Thymus (tissue), 11 donors: ENCODE data around the gene AAR2. TPM values are rescaled to one million over a fixed set of nuclear protein-coding genes. Genes with fewer than 3 reads are reported as not detected.

ENCODE experiments used
- DNase-seq, 9 donors: peaks; one replicate each; pipeline ENCODE4 v3.0.0-alpha.2; 2013; ENCODE audit warnings: low spot score in 9 of 9, low read depth in 6 of 9, missing footprints in 1 of 9
- H3K27ac ChIP-seq, 2 donors: one replicate each; pipeline ENCODE4 v1.5.1; 2013; ENCODE audit warnings: control low read depth in 1 of 2, low read depth in 1 of 2, low read length in 1 of 2, mild to moderate bottlenecking in 1 of 2, moderate library complexity in 1 of 2
- H3K27me3 ChIP-seq, 2 donors: one replicate each; pipeline ENCODE4 v1.5.1; 2013; ENCODE audit warnings: low read length in 1 of 2; ENCODE audit not compliant: control insufficient read depth in 2 of 2, insufficient read depth in 1 of 2
- H3K36me3 ChIP-seq, 2 donors: one replicate each; pipeline ENCODE4 v1.5.1; 2013; ENCODE audit warnings: low read length in 1 of 2, mild to moderate bottlenecking in 1 of 2, moderate library complexity in 1 of 2; ENCODE audit not compliant: control insufficient read depth in 2 of 2, insufficient read depth in 2 of 2
- H3K4me1 ChIP-seq, 2 donors: one replicate each; pipeline ENCODE4 v1.5.1; 2013; ENCODE audit warnings: low read length in 2 of 2; ENCODE audit not compliant: control insufficient read depth in 2 of 2, insufficient read depth in 2 of 2
- H3K4me3 ChIP-seq, 2 donors: one replicate each; pipeline ENCODE4 v1.5.1; 2013; ENCODE audit warnings: low read length in 2 of 2, control low read depth in 1 of 2, mild to moderate bottlenecking in 1 of 2
- H3K9me3 ChIP-seq, 2 donors: one replicate each; pipeline ENCODE4 v1.5.1; 2013; ENCODE audit warnings: low read length in 1 of 2, mild to moderate bottlenecking in 1 of 2; ENCODE audit not compliant: control insufficient read depth in 2 of 2, insufficient read depth in 1 of 2
- WGBS: extraction: QIAGEN DNeasy Blood & Tissue Kit; methylation state at CpG from one replicate; pipeline ENCODE4 v1.1.7; 2013; 5-methylcytosine and 5-hydroxymethylcytosine counted together
- polyA plus RNA-seq: library from polyadenylated mRNA; stranded (reverse); fragments of 200-250 nt; gene quantifications from one replicate; pipeline ENCODE4 v1.2.3, GENCODE V29; 2013
- total RNA-seq: library from RNA; stranded (reverse); fragments of 120-200 nt; gene quantifications from one replicate; pipeline ENCODE4 v1.2.4, GENCODE V29; 2013
- donor health status: healthy.

Gene AAR2
- total and polyA plus RNA-seq, 2 donors = 24.5 to 26.0 TPM

DNA sequence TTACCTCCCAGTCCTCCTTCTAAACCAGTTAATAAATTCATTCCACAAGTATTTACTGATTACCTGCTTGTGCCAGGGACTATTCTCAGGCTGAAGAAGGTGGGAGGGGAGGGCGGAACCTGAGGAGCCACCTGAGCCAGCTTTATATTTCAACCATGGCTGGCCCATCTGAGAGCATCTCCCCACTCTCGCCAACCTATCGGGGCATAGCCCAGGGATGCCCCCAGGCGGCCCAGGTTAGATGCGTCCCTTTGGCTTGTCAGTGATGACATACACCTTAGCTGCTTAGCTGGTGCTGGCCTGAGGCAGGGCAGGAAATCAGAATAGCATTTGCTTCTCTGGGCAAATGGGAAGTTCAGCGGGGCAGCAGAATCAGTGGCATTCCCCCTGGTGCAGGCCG lies 4.9 kb upstream of the AAR2 start:
- Histone ChIP-seq H3K36me3 (no peaks in the 10 kb centered on the region), H3K4me3 (no peak overlapping the region)
- 96% methylated on average over 7 of the region's 7 CpGs for WGBS

DNA sequence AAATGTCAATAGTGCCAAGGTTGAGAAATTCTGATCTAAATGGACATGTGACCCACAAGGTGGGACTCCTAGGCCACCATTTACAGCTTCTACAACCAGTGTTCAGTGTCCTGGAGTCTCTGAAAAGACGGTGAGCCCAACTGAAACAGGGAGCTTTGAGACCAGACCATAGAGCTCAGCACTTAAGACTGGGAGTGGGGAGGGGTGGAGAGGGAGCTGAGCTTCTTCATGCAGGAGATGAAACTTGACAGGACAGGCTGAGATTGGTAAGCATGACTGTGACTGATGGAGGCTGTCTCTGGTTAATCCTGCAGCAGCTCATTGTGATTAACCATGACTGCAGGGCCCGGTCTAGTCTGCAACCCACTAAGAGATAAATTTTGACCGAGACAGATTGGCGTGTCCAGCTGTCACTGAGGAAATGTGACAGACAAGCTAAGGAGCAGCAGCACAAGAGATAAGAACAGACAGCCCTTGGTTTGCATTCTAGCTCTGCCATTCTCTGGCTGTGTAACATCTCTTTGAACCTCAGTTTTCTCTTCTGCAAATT lies 1.4 kb upstream of the AAR2 start:
- DNase-seq = no peak
- WGBS = 95% methylated on average over 4 of the region's 4 CpGs
- Histone ChIP-seq H3K27ac (no peak overlapping the region), H3K4me3 (no peak overlapping the region), H3K4me1 (peaks cover 5 to 10% of the 10 kb centered on the region in 2 donors), H3K27me3 (no peaks in the 10 kb centered on the region), H3K36me3 (peaks cover 3% of the 10 kb centered on the region in 2 donors), H3K9me3 (peaks cover 0 to 5% of the 10 kb centered on the region in 2 donors)

More for the DNA sequence above, 4.9 kb upstream of the AAR2 start:
- Histone ChIP-seq H3K9me3 (peaks cover 0 to 5% of the 10 kb centered on the region in 2 donors), H3K27me3 (no peaks in the 10 kb centered on the region), H3K4me1 (peaks cover 3 to 4% of the 10 kb centered on the region in 2 donors), H3K27ac (no peak overlapping the region)
- DNase-seq = no peak

DNA sequence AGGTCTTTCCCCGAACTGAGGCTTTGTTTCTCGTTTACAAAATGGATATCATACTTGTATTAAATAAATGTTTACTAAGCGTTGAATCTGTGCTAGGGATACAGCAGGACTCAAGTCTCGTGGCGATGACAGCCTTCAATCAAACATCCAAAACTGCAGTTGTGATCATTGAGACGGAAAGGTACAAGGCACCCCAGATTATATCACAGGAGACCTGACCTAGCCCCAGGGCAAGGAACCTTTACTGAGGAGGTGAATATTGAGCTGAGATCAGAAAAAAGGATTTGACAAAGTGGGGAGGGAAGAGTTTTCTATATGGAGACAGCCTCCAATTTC lies 476 bp downstream of the AAR2 start:
- 2% methylated on average over 6 of the region's 6 CpGs for WGBS
- Histone ChIP-seq H3K4me1 (peaks cover 5 to 10% of the 10 kb centered on the region in 2 donors), H3K27me3 (no peaks in the 10 kb centered on the region), H3K9me3 (peaks cover 0 to 5% of the 10 kb centered on the region in 2 donors), H3K36me3 (peaks cover 16 to 19% of the 10 kb centered on the region in 2 donors), H3K4me3 (peak overlapping the region; percentile 77 to 93), H3K27ac (peak overlapping the region; percentile 62 to 85)
- no peak for DNase-seq

DNA sequence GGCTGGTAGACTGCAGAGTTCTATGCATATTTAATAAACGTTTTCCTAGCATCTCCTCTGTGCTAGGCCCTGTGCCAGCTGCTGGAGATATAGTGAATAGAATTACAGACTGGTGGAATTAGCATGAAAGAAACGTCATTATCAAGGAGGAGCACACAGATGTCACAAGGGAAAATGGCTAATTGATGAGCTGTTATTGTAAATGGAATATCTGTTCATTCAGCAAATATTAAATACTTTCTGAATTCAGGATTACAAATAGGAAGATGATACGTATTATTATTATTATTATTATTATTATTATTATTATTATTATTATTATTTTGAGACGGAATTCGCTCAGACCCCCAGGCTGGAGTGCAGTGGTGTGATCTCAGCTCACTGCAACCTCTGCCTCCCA lies 1.2 kb downstream of the AAR2 start:
- 84% methylated on average over 5 of the region's 5 CpGs for WGBS
- peaks cover 17 to 21% of the 10 kb centered on the region in 2 donors for H3K36me3 ChIP-seq
- no peak overlapping the region for H3K27ac ChIP-seq
- DNase-seq = no peak
- H3K9me3 ChIP-seq = peaks cover 0 to 5% of the 10 kb centered on the region in 2 donors
- H3K27me3 ChIP-seq = no peaks in the 10 kb centered on the region
- H3K4me1 ChIP-seq = peaks cover 5 to 10% of the 10 kb centered on the region in 2 donors
- peak overlapping the region in 1 of 2 donors; percentile 93 for H3K4me3 ChIP-seq

DNA sequence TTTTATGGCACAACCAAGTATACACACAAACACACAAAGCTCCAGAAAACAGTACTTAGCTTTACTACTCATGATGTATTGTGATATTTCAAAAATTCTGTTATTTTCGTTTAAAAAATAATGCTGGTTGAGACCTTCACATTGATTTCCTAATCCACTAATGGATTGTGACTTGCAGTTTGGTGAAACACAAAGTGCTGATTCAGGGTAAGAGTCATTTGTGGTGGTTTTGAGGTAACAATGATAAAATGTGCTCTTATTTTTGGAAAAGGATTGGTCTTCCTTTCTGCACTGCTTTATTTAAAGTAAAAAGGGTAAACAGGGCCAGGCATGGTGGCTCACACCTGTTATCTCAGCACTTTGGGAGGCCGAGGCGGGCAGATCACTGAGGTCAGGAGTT lies 1.9 kb downstream of the AAR2 start:
- no peak for DNase-seq
- H3K27ac ChIP-seq = no peak overlapping the region
- H3K36me3 ChIP-seq = peaks cover 21% of the 10 kb centered on the region in 2 donors
- no peaks in the 10 kb centered on the region for H3K27me3 ChIP-seq
- 99% methylated on average over 3 of the region's 3 CpGs for WGBS
- no peak overlapping the region for H3K4me3 ChIP-seq
- peaks cover 0 to 5% of the 10 kb centered on the region in 2 donors for H3K9me3 ChIP-seq
- H3K4me1 ChIP-seq = peaks cover 5 to 10% of the 10 kb centered on the region in 2 donors

DNA sequence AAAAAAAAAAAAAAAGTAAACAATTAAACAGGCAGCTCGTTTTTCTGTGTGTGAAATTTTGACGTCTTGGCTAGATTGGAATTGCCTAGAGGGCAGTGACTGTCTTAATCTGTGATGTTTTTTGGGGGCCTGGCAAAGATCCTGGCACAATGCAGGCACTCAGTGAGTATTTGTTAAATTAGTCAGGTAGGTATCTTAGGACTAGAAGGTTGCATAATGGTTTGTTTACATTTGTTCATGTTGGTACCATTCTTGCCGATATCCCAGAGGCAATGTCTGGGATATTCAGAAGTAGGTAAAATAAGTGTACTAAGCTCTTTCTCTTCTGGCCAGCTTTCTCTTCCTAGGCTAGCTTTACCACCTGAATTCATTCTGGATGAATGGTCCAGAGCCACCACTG lies 2.5 kb downstream of the AAR2 start:
- Histone ChIP-seq H3K36me3 (peaks cover 24 to 27% of the 10 kb centered on the region in 2 donors), H3K4me3 (no peak overlapping the region), H3K4me1 (peaks cover 5 to 10% of the 10 kb centered on the region in 2 donors), H3K9me3 (peaks cover 0 to 5% of the 10 kb centered on the region in 2 donors), H3K27me3 (no peaks in the 10 kb centered on the region), H3K27ac (no peak overlapping the region)
- DNase-seq = no peak
- 91% methylated on average over 3 of the region's 3 CpGs for WGBS

DNA sequence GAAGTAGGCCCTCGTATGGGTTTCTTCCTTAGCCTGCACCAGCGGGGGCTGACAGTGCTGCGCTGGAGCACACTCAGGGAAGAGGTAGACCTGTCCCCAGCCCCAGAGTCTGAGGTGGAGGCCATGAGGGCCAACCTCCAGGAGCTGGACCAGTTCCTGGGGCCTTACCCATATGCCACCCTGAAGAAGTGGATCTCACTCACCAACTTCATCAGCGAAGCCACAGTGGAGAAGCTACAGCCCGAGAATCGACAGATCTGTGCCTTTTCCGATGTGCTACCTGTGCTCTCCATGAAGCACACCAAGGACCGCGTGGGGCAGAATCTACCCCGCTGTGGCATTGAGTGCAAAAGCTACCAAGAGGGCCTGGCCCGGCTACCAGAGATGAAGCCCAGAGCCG lies 3.8 kb downstream of the AAR2 start:
- peaks cover 37 to 40% of the 10 kb centered on the region in 2 donors for H3K36me3 ChIP-seq
- peaks cover 0 to 5% of the 10 kb centered on the region in 2 donors for H3K9me3 ChIP-seq
- no peak overlapping the region for H3K27ac ChIP-seq
- peaks cover 5 to 10% of the 10 kb centered on the region in 2 donors for H3K4me1 ChIP-seq
- no peaks in the 10 kb centered on the region for H3K27me3 ChIP-seq
- WGBS = 98% methylated on average over 12 of the region's 12 CpGs
- H3K4me3 ChIP-seq = no peak overlapping the region
- no peak for DNase-seq

DNA sequence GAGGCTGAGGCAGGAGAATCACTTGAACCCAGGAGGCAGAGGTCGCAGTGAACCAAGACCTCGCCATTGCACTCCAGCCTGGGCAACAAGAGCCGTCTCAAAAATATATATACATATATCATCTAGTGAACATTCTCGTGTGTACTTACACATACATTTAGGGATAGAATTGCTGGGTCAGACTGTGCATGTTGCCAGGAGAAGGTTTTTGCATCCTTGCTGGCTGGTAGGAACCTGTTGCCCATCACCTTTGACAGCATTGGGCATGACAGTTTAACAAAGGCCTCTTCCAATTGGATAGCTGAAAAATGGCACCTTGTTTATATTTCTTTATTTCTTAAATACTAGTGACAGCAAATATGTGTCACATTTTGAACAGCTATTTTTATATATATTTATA lies 5.4 kb downstream of the AAR2 start:
- DNase-seq = no peak
- Histone ChIP-seq H3K9me3 (peaks cover 0 to 2% of the 10 kb centered on the region in 2 donors), H3K4me1 (peaks cover 5 to 6% of the 10 kb centered on the region in 2 donors), H3K4me3 (no peak overlapping the region), H3K27ac (no peak overlapping the region), H3K36me3 (peaks cover 53 to 56% of the 10 kb centered on the region in 2 donors), H3K27me3 (no peaks in the 10 kb centered on the region)
- WGBS = 97% methylated on average over 4 of the region's 4 CpGs

DNA sequence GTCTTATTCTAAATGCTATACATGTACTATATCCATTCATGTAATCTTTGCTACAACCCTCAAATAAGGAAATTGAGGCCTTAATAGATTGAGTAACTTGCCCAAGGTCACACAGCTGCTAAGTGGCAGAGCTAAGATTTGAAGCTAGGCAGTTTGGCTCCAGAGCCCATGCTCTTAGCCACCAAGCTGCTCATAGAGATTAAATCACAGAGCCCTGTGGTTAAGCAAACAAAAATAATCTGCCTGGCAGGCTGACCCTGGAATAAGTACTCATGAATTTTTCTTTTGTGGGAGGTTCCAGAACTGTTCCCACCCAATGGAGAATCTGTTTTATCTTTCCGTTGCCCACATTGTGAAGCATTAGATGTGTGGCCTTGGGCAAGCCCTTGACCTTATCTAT lies 7.4 kb downstream of the AAR2 start:
- H3K4me3 ChIP-seq = no peak overlapping the region
- peaks cover 71 to 73% of the 10 kb centered on the region in 2 donors for H3K36me3 ChIP-seq
- H3K27me3 ChIP-seq = no peaks in the 10 kb centered on the region
- DNase-seq = no peak
- H3K4me1 ChIP-seq = no peaks in the 10 kb centered on the region
- whole genome bisulfite sequencing = 96% methylated on average over 1 of the region's 1 CpG
- H3K9me3 ChIP-seq = peaks cover 0 to 2% of the 10 kb centered on the region in 2 donors
- H3K27ac ChIP-seq = no peak overlapping the region
